Breast epithelium (tissue), 4 donors: Measurements from ENCODE around the gene PFKL. TPM values are rescaled to one million over a fixed set of nuclear protein-coding genes. Genes with fewer than 3 reads are reported as not detected.

ENCODE experiments used
- DNase-seq, 2 donors: peaks; one replicate each; pipeline ENCODE4 v3.0.0-alpha.2; 2019; ENCODE audit warnings: low spot score in 2 of 2
- H3K27ac ChIP-seq, 2 donors: fragments of 200-600 bp; sonication (generic) in 1 of 2; one replicate each; pipeline ENCODE4 v1.5.1; 2016 to 2019; ENCODE audit warnings: mild to moderate bottlenecking in 1 of 2
- H3K27me3 ChIP-seq, 2 donors: fragments of 200-600 bp; sonication (generic) in 1 of 2; one replicate each; pipeline versions ENCODE4 v1.5.1 to v1.6.0; 2017 to 2019; ENCODE audit warnings: control low read depth in 1 of 2, mild to moderate bottlenecking in 1 of 2
- H3K36me3 ChIP-seq: fragments of 200-600 bp; one replicate; pipeline ENCODE4 v1.5.1; 2019
- H3K4me1 ChIP-seq, 2 donors: fragments of 200-600 bp; sonication (generic); one replicate each; pipeline ENCODE4 v1.5.1; 2016 to 2019; ENCODE audit warnings: control low read depth in 1 of 2
- H3K4me3 ChIP-seq, 3 donors: fragments of 200-600 bp; sonication (generic); 1 replicate in 2 of 3; 2 replicates in 1 of 3; pipeline ENCODE4 v1.5.1; 2016 to 2019; ENCODE audit warnings: mild to moderate bottlenecking in 3 of 3, moderate library complexity in 2 of 3
- H3K9me3 ChIP-seq, 2 donors: fragments of 200-600 bp; sonication (generic) in 1 of 2; one replicate each; pipeline ENCODE4 v1.5.1; 2016 to 2019; ENCODE audit warnings: control low read depth in 1 of 2
- CTCF ChIP-seq, 3 donors: fragments of 450-650 bp; IDR thresholded peaks; one replicate each; pipeline ENCODE4 v1.5.1; 2016 to 2017; ENCODE audit warnings: antibody characterized with exemption in 3 of 3, mild to moderate bottlenecking in 3 of 3, moderate library complexity in 3 of 3
- POLR2A ChIP-seq: fragments of 450-650 bp; IDR thresholded peaks from one replicate; pipeline ENCODE4 v1.6.1; 2016; ENCODE audit warnings: antibody characterized with exemption, mild to moderate bottlenecking, moderate library complexity
- POLR2AphosphoS5 ChIP-seq, 3 donors: sonication (generic); formaldehyde crosslinking; IDR thresholded peaks; one replicate each; pipeline ENCODE4 v1.6.1; 2017; ENCODE audit warnings: antibody characterized with exemption in 3 of 3
- intact Hi-C: fragments of 100-400 bp; cut with DNase I; formaldehyde crosslinking; loops from one replicate; pipeline ENCODE4 v1.15.1; 2023; ENCODE audit warnings: low total_unique reads
- total RNA-seq, 3 donors: library from RNA; depleted of rRNA; stranded (reverse); fragments of >200 nt; gene quantifications; one replicate each; pipeline ENCODE4 v1.1.0, GENCODE V29; 2016

PFKL gene
- total RNA-seq, 3 donors from 2014 or later, result 80.9 to 101 (median 97.9) TPM

- H3K27me3 ChIP-seq, result peaks cover 18 to 48% of the 10 kb centered on the region in 2 donors
- DNase-seq, result no peak
- H3K4me1 ChIP-seq, result peaks cover 0 to 4% of the 10 kb centered on the region in 2 donors
- H3K36me3 ChIP-seq, result no peaks in the 10 kb centered on the region
- no peak for TF ChIP-seq POLR2A
- TF ChIP-seq POLR2AphosphoS5 (IDR thresholded peaks at IDR 0.05), result no peak
- no peak for TF ChIP-seq CTCF (IDR thresholded peaks at IDR 0.05)
- H3K9me3 ChIP-seq, result no peaks in the 10 kb centered on the region
- peak within 1 kb of the TSS in 1 of 2 donors; percentile 52 for H3K27ac ChIP-seq
- peak within 1 kb of the TSS; percentile 11 to 33 (median 20) for H3K4me3 ChIP-seq
- intact Hi-C loops, result no loop called here
Measured at GRCh38 chr21:44353191-44353970, 53.5 kb downstream of the PFKL start, which contains the start of gene TRPM2. TRPM2 (plus strand) TSS chr21:44353621; CDS start chr21:44353701, 80 bp downstream.

GRCh38 chr21:44354001-44354405 is 54.1 kb downstream of the PFKL start:
- Histone ChIP-seq H3K27ac (peak overlapping the region in 1 of 2 donors; percentile 52), H3K27me3 (peaks cover 18 to 47% of the 10 kb centered on the region in 2 donors)

GRCh38 chr21:44354775-44355771 is 55.2 kb downstream of the PFKL start:
- intact Hi-C loops, result no loop called here
- Histone ChIP-seq H3K4me1 (peaks cover 0 to 4% of the 10 kb centered on the region in 2 donors), H3K27me3 (peaks cover 15 to 38% of the 10 kb centered on the region in 2 donors), H3K9me3 (no peaks in the 10 kb centered on the region), H3K36me3 (no peaks in the 10 kb centered on the region), H3K27ac (no peak overlapping the region), H3K4me3 (no peak overlapping the region)
- DNase-seq, result no peak
- TF ChIP-seq POLR2AphosphoS5 (IDR thresholded peaks at IDR 0.05) (no peak), POLR2A (no peak), CTCF (IDR thresholded peaks at IDR 0.05) (no peak)

More at GRCh38 chr21:44354001-44354405, 54.1 kb downstream of the PFKL start:
- Histone ChIP-seq H3K4me3 (peak overlapping the region; percentile 11 to 33 (median 20)), H3K9me3 (no peaks in the 10 kb centered on the region), H3K4me1 (peaks cover 0 to 4% of the 10 kb centered on the region in 2 donors), H3K36me3 (no peaks in the 10 kb centered on the region)
- TF ChIP-seq POLR2A (no peak), POLR2AphosphoS5 (IDR thresholded peaks at IDR 0.05) (no peak), CTCF (IDR thresholded peaks at IDR 0.05) (no peak)
- no peak for DNase-seq
- intact Hi-C loops, result no loop called here

GRCh38 chr21:44356160-44356559 is 56.3 kb downstream of the PFKL start:
- peaks cover 7 to 27% of the 10 kb centered on the region in 2 donors for H3K27me3 ChIP-seq
- TF ChIP-seq POLR2AphosphoS5 (IDR thresholded peaks at IDR 0.05), result no peak
- TF ChIP-seq CTCF (IDR thresholded peaks at IDR 0.05), result no peak
- TF ChIP-seq POLR2A, result no peak
- DNase-seq, result no peak
- no peaks in the 10 kb centered on the region for H3K9me3 ChIP-seq
- H3K36me3 ChIP-seq, result no peaks in the 10 kb centered on the region
- intact Hi-C loops, result no loop called here
- no peak overlapping the region for H3K27ac ChIP-seq
- peaks cover 0 to 4% of the 10 kb centered on the region in 2 donors for H3K4me1 ChIP-seq
- no peak overlapping the region for H3K4me3 ChIP-seq
